ENCODE results near the gene HAUS7.

Gene HAUS7

GRCh38 chrX:153486171-153486570 is 15.8 kb upstream of the HAUS7 start (continued):
- TF ChIP-seq SP2 (tag by site-specific recombination; IDR thresholded peaks at IDR 0.05) = no peak
- TF ChIP-seq ZNF558 (tag by site-specific recombination; IDR thresholded peaks at IDR 0.05) = no peak

- Histone ChIP-seq H3K36me3 (ENCODE audit: control insufficient read depth in 2 of 2, insufficient read depth in 1 of 2, low read length in 2 of 2) (no peaks in the 10 kb centered on the region), H3K9me3 (ENCODE audit: control insufficient read depth, insufficient read depth, low read depth, low read length) (no peaks in the 10 kb centered on the region), H3K4me3 (ENCODE audit: low read depth, low read length) (no peak overlapping the region), H3K27ac (ENCODE audit: extremely low read depth, low read depth, low read length) (no peak overlapping the region), H3K4me1 (ENCODE audit: control insufficient read depth, insufficient read depth, low read length) (no peaks in the 10 kb centered on the region)
- no peak for TF ChIP-seq ZNF10 (tag by site-specific recombination; IDR thresholded peaks at IDR 0.05)
- TF ChIP-seq GLIS1 (tag by site-specific recombination; IDR thresholded peaks at IDR 0.05) = peak; percentile 43; the same call in 1 of the 2 replicates
- no peak for TF ChIP-seq ZNF658 (tag by site-specific recombination; IDR thresholded peaks at IDR 0.05)
- POLR2A ChIA-PET = no interaction called here
- CTCF ChIA-PET = no interaction called here
Observed at GRCh38 chrX:153485396-153486080, 15.2 kb upstream of the HAUS7 start.

- no peaks in the 10 kb centered on the region for H3K4me1 ChIP-seq (ENCODE audit: control insufficient read depth, insufficient read depth, low read length)
- H3K9me3 ChIP-seq (ENCODE audit: control insufficient read depth, insufficient read depth, low read depth, low read length) = no peaks in the 10 kb centered on the region
- no peak overlapping the region for H3K4me3 ChIP-seq (ENCODE audit: low read depth, low read length)
- no peaks in the 10 kb centered on the region for H3K36me3 ChIP-seq (ENCODE audit: control insufficient read depth in 2 of 2, insufficient read depth in 1 of 2, low read length in 2 of 2)
- ChIA-PET POLR2A (no interaction called here), CTCF (interaction anchor here (0.5 to 1.4 kb wide), 5 partner anchors 21 to 474 kb away, joined by 3 to 7 read pairs (median 3); partner anchors contain the start of gene BCAP31)
- TF ChIP-seq ZNF654 (tag by site-specific recombination; IDR thresholded peaks at IDR 0.05; ENCODE audit: low read depth) = no peak
- peak; percentile 44 for TF ChIP-seq ZIC2 (tag by site-specific recombination; IDR thresholded peaks at IDR 0.05)
- TF ChIP-seq ZFP3 (tag by site-specific recombination; IDR thresholded peaks at IDR 0.05; ENCODE audit: low read depth) = no peak
- H3K27ac ChIP-seq (ENCODE audit: extremely low read depth, low read depth, low read length) = no peak overlapping the region
Observed at GRCh38 chrX:153482376-153483015, 12.1 kb upstream of the HAUS7 start.

- H3K4me1 ChIP-seq (ENCODE audit: control insufficient read depth, insufficient read depth, low read length) = no peaks in the 10 kb centered on the region
- H3K9me3 ChIP-seq (ENCODE audit: control insufficient read depth, insufficient read depth, low read depth, low read length) = no peaks in the 10 kb centered on the region
- no peak overlapping the region for H3K27ac ChIP-seq (ENCODE audit: extremely low read depth, low read depth, low read length)
- ChIA-PET POLR2A (no interaction called here), CTCF (interaction anchor here (1.0 to 1.7 kb wide), 2 partner anchors 10 to 17 kb away, joined by 3 to 6 read pairs; partner anchors contain the start of gene HAUS7)
- no peaks in the 10 kb centered on the region for H3K36me3 ChIP-seq (ENCODE audit: control insufficient read depth in 2 of 2, insufficient read depth in 1 of 2, low read length in 2 of 2)
- no peak overlapping the region for H3K4me3 ChIP-seq (ENCODE audit: low read depth, low read length)
- TF ChIP-seq ZNF830 (tag by site-specific recombination; IDR thresholded peaks at IDR 0.05; ENCODE audit: low read depth) (no peak), REPIN1 (tag by site-specific recombination; IDR thresholded peaks at IDR 0.05; ENCODE audit: low read depth) (no peak), ZNF148 (tag by site-specific recombination; IDR thresholded peaks at IDR 0.05; ENCODE audit: borderline replicate concordance) (no peak), ZNF266 (tag by site-specific recombination; IDR thresholded peaks at IDR 0.05; ENCODE audit: low read depth) (no peak), ZNF121 (tag by site-specific recombination; IDR thresholded peaks at IDR 0.05) (no peak), ZNF704 (tag by site-specific recombination; IDR thresholded peaks at IDR 0.05) (no peak), SP7 (tag by site-specific recombination; IDR thresholded peaks at IDR 0.05) (no peak), ZNF585B (tag by site-specific recombination; IDR thresholded peaks at IDR 0.05) (no peak), ZNF362 (tag by site-specific recombination; IDR thresholded peaks at IDR 0.05) (no peak), ZNF621 (tag by site-specific recombination; IDR thresholded peaks at IDR 0.05) (no peak), ZNF214 (tag by site-specific recombination; IDR thresholded peaks at IDR 0.05; ENCODE audit: borderline replicate concordance) (no peak), MZF1 (tag by site-specific recombination; IDR thresholded peaks at IDR 0.05; ENCODE audit: borderline replicate concordance) (no peak), ZNF623 (tag by site-specific recombination; IDR thresholded peaks at IDR 0.05) (no peak)
Observed at GRCh38 chrX:153481043-153481442, 10.7 kb upstream of the HAUS7 start.

Data from HEK293 (cell line).